Thyroid gland (tissue), 4 donors: Measurements from ENCODE around the gene MMP3. TPM values are rescaled to one million over a fixed set of nuclear protein-coding genes. Genes with fewer than 3 reads are reported as not detected.

Source experiments
- DNase-seq, 2 donors: peaks; one replicate each; pipeline ENCODE4 v3.0.0-alpha.2; 2019
- H3K27ac ChIP-seq, 3 donors: fragments of 200-600 bp; sonication (generic); 1 replicate in 2 of 3; 2 replicates in 1 of 3; pipeline ENCODE4 v1.5.1; 2016 to 2019; ENCODE audit warnings: mild to moderate bottlenecking in 1 of 3, moderate library complexity in 1 of 3
- H3K27me3 ChIP-seq: fragments of 200-600 bp; sonication (generic); one replicate; pipeline ENCODE4 v1.5.1; 2019
- H3K36me3 ChIP-seq, 2 donors: fragments of 200-600 bp; sonication (generic); one replicate each; pipeline ENCODE4 v1.5.1; 2016 to 2019
- H3K4me1 ChIP-seq, 2 donors: fragments of 200-600 bp; sonication (generic); one replicate each; pipeline ENCODE4 v1.5.1; 2017 to 2019
- H3K4me3 ChIP-seq, 3 donors: fragments of 200-600 bp; sonication (generic); replicated peaks in 1 of 3; 1 replicate in 2 of 3; 2 replicates in 1 of 3; pipeline ENCODE4 v1.5.1; 2016; ENCODE audit warnings: mild to moderate bottlenecking in 1 of 3
- H3K9me3 ChIP-seq: fragments of 200-600 bp; sonication (generic); one replicate; pipeline ENCODE4 v1.5.1; 2017
- CTCF ChIP-seq, 6 experiments: fragments of 200-600 bp in 3 of 6; fragments of 450-650 bp in 3 of 6; sonication (generic) in 3 of 6; IDR thresholded peaks; one replicate each; pipeline ENCODE4 v1.5.1; 2016 to 2019; ENCODE audit warnings: antibody characterized with exemption in 6 of 6, mild to moderate bottlenecking in 2 of 6, inconsistent platforms in 1 of 6, moderate library complexity in 1 of 6
- POLR2A ChIP-seq, 2 donors: fragments of 450-650 bp; IDR thresholded peaks; one replicate each; pipeline ENCODE4 v1.6.1; 2017; ENCODE audit warnings: antibody characterized with exemption in 2 of 2, mild to moderate bottlenecking in 2 of 2, moderate library complexity in 1 of 2
- WGBS, 2 donors: methylation state at CpG; one replicate each; pipeline ENCODE4 v1.1.5; 2017; 5-methylcytosine and 5-hydroxymethylcytosine counted together
- intact Hi-C: fragments of 100-400 bp; cut with DNase I; formaldehyde crosslinking; loops from one replicate; pipeline ENCODE4 v1.15.1; 2023
- total RNA-seq, 4 donors: library from RNA; depleted of rRNA; stranded (reverse); fragments of >200 nt; gene quantifications; one replicate each; pipeline ENCODE4 v1.2.3, GENCODE V29; 2016

The MMP3 gene
- total RNA-seq, 4 donors from 2014 or later: 1.2 to 14.5 TPM; not detected in 2

GRCh38 chr11:102849311-102849710 is 5.9 kb upstream of the MMP3 start:
- TF ChIP-seq POLR2A (IDR thresholded peaks at IDR 0.05): no peak
- no peak for TF ChIP-seq CTCF (IDR thresholded peaks at IDR 0.05)

GRCh38 chr11:102846292-102846691 is 2.9 kb upstream of the MMP3 start:
- H3K9me3 ChIP-seq: no peaks in the 10 kb centered on the region
- H3K4me1 ChIP-seq: no peaks in the 10 kb centered on the region
- no peak for DNase-seq
- H3K36me3 ChIP-seq: no peaks in the 10 kb centered on the region
- no peaks in the 10 kb centered on the region for H3K27me3 ChIP-seq
- no peak overlapping the region for H3K27ac ChIP-seq
- 73 to 75% methylated on average over 3 of the region's 3 CpGs for WGBS, 2 donors
- no peak overlapping the region for H3K4me3 ChIP-seq
- intact Hi-C loops: no loop called here
- TF ChIP-seq POLR2A (IDR thresholded peaks at IDR 0.05): no peak
- TF ChIP-seq CTCF (IDR thresholded peaks at IDR 0.05): no peak

More at GRCh38 chr11:102849311-102849710, 5.9 kb upstream of the MMP3 start:
- H3K4me3 ChIP-seq: no peak overlapping the region
- no peaks in the 10 kb centered on the region for H3K36me3 ChIP-seq
- intact Hi-C loops: no loop called here
- no peaks in the 10 kb centered on the region for H3K9me3 ChIP-seq
- no peak overlapping the region for H3K27ac ChIP-seq
- no peaks in the 10 kb centered on the region for H3K27me3 ChIP-seq
- DNase-seq: no peak
- 57 to 60% methylated on average over 1 of the region's 1 CpG for WGBS, 2 donors
- no peaks in the 10 kb centered on the region for H3K4me1 ChIP-seq

- no peaks in the 10 kb centered on the region for H3K9me3 ChIP-seq
These were observed 479 bp downstream of the MMP3 start for GRCh38 chr11:102842930-102843329.

GRCh38 chr11:102840018-102840417 is 3.4 kb downstream of the MMP3 start:
- no peak overlapping the region for H3K4me3 ChIP-seq
- H3K4me1 ChIP-seq: no peaks in the 10 kb centered on the region
- 27 to 28% methylated on average over 5 of the region's 5 CpGs for WGBS, 2 donors
- intact Hi-C loops: no loop called here
- H3K27me3 ChIP-seq: no peaks in the 10 kb centered on the region
- H3K27ac ChIP-seq: no peak overlapping the region
- H3K36me3 ChIP-seq: no peaks in the 10 kb centered on the region
- no peak for DNase-seq
- H3K9me3 ChIP-seq: no peaks in the 10 kb centered on the region
- TF ChIP-seq CTCF (IDR thresholded peaks at IDR 0.05) (no peak), POLR2A (IDR thresholded peaks at IDR 0.05) (no peak)

More at GRCh38 chr11:102842930-102843329, 479 bp downstream of the MMP3 start:
- Histone ChIP-seq H3K36me3 (no peaks in the 10 kb centered on the region), H3K27me3 (no peaks in the 10 kb centered on the region), H3K4me3 (no peak overlapping the region), H3K27ac (no peak overlapping the region), H3K4me1 (no peaks in the 10 kb centered on the region)
- 47 to 61% methylated on average over 1 of the region's 1 CpG for WGBS, 2 donors
- no peak for DNase-seq
- TF ChIP-seq POLR2A (IDR thresholded peaks at IDR 0.05): no peak
- TF ChIP-seq CTCF (IDR thresholded peaks at IDR 0.05): no peak
- intact Hi-C loops: no loop called here

GRCh38 chr11:102837646-102838045 is 5.8 kb downstream of the MMP3 start:
- H3K4me3 ChIP-seq: no peak overlapping the region
- H3K9me3 ChIP-seq: no peaks in the 10 kb centered on the region
- no peaks in the 10 kb centered on the region for H3K36me3 ChIP-seq
- no peaks in the 10 kb centered on the region for H3K4me1 ChIP-seq
- no peaks in the 10 kb centered on the region for H3K27me3 ChIP-seq
- intact Hi-C loops: no loop called here
- no peak overlapping the region for H3K27ac ChIP-seq
- DNase-seq: no peak
- TF ChIP-seq POLR2A (IDR thresholded peaks at IDR 0.05): no peak
- TF ChIP-seq CTCF (IDR thresholded peaks at IDR 0.05): no peak
- 57 to 75% methylated on average over 2 of the region's 2 CpGs for WGBS, 2 donors
